ENCODE measurements around the gene VAMP5. TPM values are rescaled to one million over a fixed set of nuclear protein-coding genes. Genes with fewer than 3 reads are reported as not detected.
"Not testable (repeated sequence)": the region's sequence is repeated elsewhere in the genome, so short reads cannot be mapped to it uniquely, and the experiment has no call there.

Gene VAMP5
- total RNA-seq, 1 donor from 2014 or later: not detected

- Mint-ChIP-seq H3K4me1 (ENCODE audit: unreplicated experiment) (peaks cover 24% of the 10 kb centered on the region), H3K27ac (ENCODE audit: unreplicated experiment) (no peak overlapping the region), H3K27me3 (ENCODE audit: unreplicated experiment) (no peaks in the 10 kb centered on the region), H3K4me3 (ENCODE audit: unreplicated experiment) (no peak overlapping the region), H3K9me3 (ENCODE audit: unreplicated experiment) (no peaks in the 10 kb centered on the region), H3K36me3 (ENCODE audit: unreplicated experiment) (peaks cover 24% of the 10 kb centered on the region)
- DNase-seq (ENCODE audit: extremely low spot score, unreplicated experiment): no peak
- TF ChIP-seq CTCF (IDR thresholded peaks at IDR 0.05): no peak
These were observed 26.1 kb upstream of the VAMP5 start for GRCh38 chr2:85558160-85558559.

- not testable (repeated sequence) for H3K9me3 Mint-ChIP-seq (ENCODE audit: unreplicated experiment); DNase-seq (ENCODE audit: extremely low spot score, unreplicated experiment); H3K27me3 Mint-ChIP-seq (ENCODE audit: unreplicated experiment)
- peaks cover 14% of the 10 kb centered on the region for H3K36me3 Mint-ChIP-seq (ENCODE audit: unreplicated experiment)
- peak overlapping the region; percentile 98 for H3K4me3 Mint-ChIP-seq (ENCODE audit: unreplicated experiment)
- peaks cover 24% of the 10 kb centered on the region for H3K4me1 Mint-ChIP-seq (ENCODE audit: unreplicated experiment)
- peak overlapping the region; percentile 96 for H3K27ac Mint-ChIP-seq (ENCODE audit: unreplicated experiment)
These were observed 23.9 kb upstream of the VAMP5 start for GRCh38 chr2:85560403-85560726.

- Mint-ChIP-seq H3K4me3 (ENCODE audit: unreplicated experiment) (peak overlapping the region; percentile 98), H3K27ac (ENCODE audit: unreplicated experiment) (peak overlapping the region; percentile 96), H3K9me3 (ENCODE audit: unreplicated experiment) (no peaks in the 10 kb centered on the region), H3K36me3 (ENCODE audit: unreplicated experiment) (peaks cover 13% of the 10 kb centered on the region), H3K4me1 (ENCODE audit: unreplicated experiment) (peaks cover 24% of the 10 kb centered on the region), H3K27me3 (ENCODE audit: unreplicated experiment) (no peaks in the 10 kb centered on the region)
- TF ChIP-seq CTCF (IDR thresholded peaks at IDR 0.05): no peak
- no peak for DNase-seq (ENCODE audit: extremely low spot score, unreplicated experiment)
These were observed 23.4 kb upstream of the VAMP5 start for GRCh38 chr2:85560812-85561279.

- Mint-ChIP-seq H3K36me3 (ENCODE audit: unreplicated experiment) (peaks cover 9% of the 10 kb centered on the region), H3K27ac (ENCODE audit: unreplicated experiment) (peak within 1 kb of the TSS; percentile 96), H3K4me3 (ENCODE audit: unreplicated experiment) (peak within 1 kb of the TSS; percentile 98), H3K9me3 (ENCODE audit: unreplicated experiment) (no peaks in the 10 kb centered on the region), H3K4me1 (ENCODE audit: unreplicated experiment) (peaks cover 24% of the 10 kb centered on the region), H3K27me3 (ENCODE audit: unreplicated experiment) (no peaks in the 10 kb centered on the region)
- peak; percentile 44 for TF ChIP-seq CTCF (IDR thresholded peaks at IDR 0.05)
- peak; percentile 96 for DNase-seq (ENCODE audit: extremely low spot score, unreplicated experiment)
These were observed 22.7 kb upstream of the VAMP5 start, which contains the start of gene GGCX for GRCh38 chr2:85561280-85562212. TSS of gene GGCX (minus strand) at chr2:85561493. CDS start at chr2:85561428, 65 bp downstream.

GRCh38 chr2:85564144-85564563 is 20.1 kb upstream of the VAMP5 start:
- TF ChIP-seq CTCF (IDR thresholded peaks at IDR 0.05): no peak
- peaks cover 22% of the 10 kb centered on the region for H3K4me1 Mint-ChIP-seq (ENCODE audit: unreplicated experiment)
- H3K27me3 Mint-ChIP-seq (ENCODE audit: unreplicated experiment): no peaks in the 10 kb centered on the region
- DNase-seq (ENCODE audit: extremely low spot score, unreplicated experiment): no peak
- H3K27ac Mint-ChIP-seq (ENCODE audit: unreplicated experiment): no peak overlapping the region
- no peak overlapping the region for H3K4me3 Mint-ChIP-seq (ENCODE audit: unreplicated experiment)
- no peaks in the 10 kb centered on the region for H3K9me3 Mint-ChIP-seq (ENCODE audit: unreplicated experiment)
- H3K36me3 Mint-ChIP-seq (ENCODE audit: unreplicated experiment): no peaks in the 10 kb centered on the region
